SJCRH30 (cell line): Measurements from ENCODE around the gene GIPC2. TPM values are rescaled to one million over a fixed set of nuclear protein-coding genes. Genes with fewer than 3 reads are reported as not detected.

Experiments used
- total RNA-seq: library from RNA; depleted of rRNA; stranded (reverse); fragments of >200 nt; shearing (Covaris generic); gene quantifications from 2 replicates; pipeline ENCODE4 v1.2.3, GENCODE V29; 2014; rRNA removed

The GIPC2 gene
- total RNA-seq, 1 experiment from 2014 or later = not detected

Other genes with a start within 250 kb of the GIPC2 start
- gene NEXN, start 157.3 kb upstream of the GIPC2 start, total RNA-seq = 6.9 and 9.0 TPM in 2 replicates
- 261 and 295 TPM in 2 replicates for gene FUBP1, start 66.9 kb upstream of the GIPC2 start, total RNA-seq
- gene DNAJB4, start 41.0 kb upstream of the GIPC2 start, total RNA-seq = 30.6 and 35.0 TPM in 2 replicates